IMR-90 (cell line): ENCODE results near the gene TRIM47. TPM values are rescaled to one million over a fixed set of nuclear protein-coding genes. Genes with fewer than 3 reads are reported as not detected.

Experiments used
- ATAC-seq: fragments of 200-7000 bp; cut with Tn5 transposase; 2 replicates; pipeline ENCODE4 v1.9.1; 2020; ENCODE audit warnings: low read depth, mild to moderate bottlenecking, moderate library complexity
- BruUV-seq: library from RNA; stranded (reverse); fragments of 400-500 nt; replicated peaks from 2 replicates; lab custom pipeline; 2021; lab: Mats Ljungman, UMichigan
- CTCF ChIA-PET: fragments of 300-600 bp; formaldehyde crosslinking; extraction: SDS; loops from one replicate; lab custom pipeline; 2021; ENCODE audit warnings: antibody characterized with exemption; lab: Yijun Ruan, JAX
- POLR2A ChIA-PET: fragments of 300-600 bp; sonication (Branson Sonifier 250); formaldehyde crosslinking; loops from one replicate; lab custom pipeline; 2022; ENCODE audit warnings: antibody characterized with exemption; ENCODE audit not compliant: unreplicated experiment; lab: Charles Lee
- DNase-seq: peaks from one replicate; pipeline ENCODE4 v3.0.0; 2013
- H2AFZ ChIP-seq: replicated peaks from 2 replicates; pipeline ENCODE3; 2013; ENCODE audit warnings: low read length, mild to moderate bottlenecking; ENCODE audit not compliant: poor library complexity
- H2AK5ac ChIP-seq: 2 replicates; pipeline ENCODE4 v1.6.1; 2013; ENCODE audit warnings: low read depth, low read length, inconsistent platforms
- H2AK9ac ChIP-seq: replicated peaks from 2 replicates; pipeline ENCODE3; 2013; ENCODE audit warnings: mild to moderate bottlenecking, low read depth, low read length, moderate library complexity; ENCODE audit not compliant: poor library complexity
- H2BK120ac ChIP-seq: 2 replicates; pipeline ENCODE4 v1.6.1; 2013; ENCODE audit warnings: low read depth, low read length, inconsistent platforms
- H2BK15ac ChIP-seq: 3 replicates; pipeline ENCODE4 v1.6.1; 2013; ENCODE audit warnings: low read depth, low read length, inconsistent platforms
- H2BK20ac ChIP-seq: 2 replicates; pipeline ENCODE4 v1.6.1; 2013; ENCODE audit warnings: low read depth, mild to moderate bottlenecking, inconsistent platforms, low read length, moderate library complexity
- H2BK5ac ChIP-seq: 2 replicates; pipeline ENCODE4 v1.6.1; 2013; ENCODE audit warnings: mild to moderate bottlenecking, low read depth, low read length, inconsistent platforms; ENCODE audit not compliant: poor library complexity, severe bottlenecking
- H3K14ac ChIP-seq: replicated peaks from 2 replicates; pipeline ENCODE4 v1.6.1; 2013; ENCODE audit warnings: low read depth, low read length, inconsistent platforms
- H3K18ac ChIP-seq: 2 replicates; pipeline ENCODE4 v1.6.1; 2013; ENCODE audit warnings: low read depth, low read length, control low read depth
- H3K23ac ChIP-seq: 2 replicates; pipeline ENCODE4 v1.6.1; 2013; ENCODE audit warnings: low read depth, low read length, inconsistent platforms
- H3K27ac ChIP-seq: 2 replicates; pipeline ENCODE4 v1.5.1; 2013; ENCODE audit warnings: mild to moderate bottlenecking, control low read depth, low read length; ENCODE audit not compliant: insufficient read depth
- H3K27me3 ChIP-seq: 2 replicates; pipeline ENCODE4 v1.6.1; 2013; ENCODE audit warnings: low read length; ENCODE audit not compliant: control insufficient read depth, insufficient read depth
- H3K36me3 ChIP-seq: 2 replicates; pipeline ENCODE4 v1.6.1; 2013; ENCODE audit warnings: low read length, mixed read lengths; ENCODE audit not compliant: control insufficient read depth, insufficient read depth
- H3K4ac ChIP-seq: 2 replicates; pipeline ENCODE4 v1.6.1; 2013; ENCODE audit warnings: low read depth, low read length, inconsistent platforms
- H3K4me1 ChIP-seq: 2 replicates; pipeline ENCODE4 v1.6.1; 2013; ENCODE audit warnings: low read length, mixed read lengths; ENCODE audit not compliant: control insufficient read depth, insufficient read depth
- H3K4me2 ChIP-seq: 2 replicates; pipeline ENCODE4 v1.6.1; 2013; ENCODE audit warnings: low read depth, mild to moderate bottlenecking, control low read depth, low read length, moderate library complexity
- H3K4me3 ChIP-seq: 2 replicates; pipeline ENCODE4 v1.5.1; 2013; ENCODE audit warnings: low read depth, mild to moderate bottlenecking, control low read depth, low read length, moderate library complexity; ENCODE audit not compliant: insufficient read depth
- H3K56ac ChIP-seq: 2 replicates; pipeline ENCODE4 v1.6.1; 2013; ENCODE audit warnings: low read length, inconsistent platforms; ENCODE audit not compliant: insufficient read depth; ENCODE audit errors: extremely low read depth
- H3K79me1 ChIP-seq, 2 experiments: 2 replicates each; pipeline ENCODE4 v1.6.1; 2013; ENCODE audit warnings: low read length in 2 of 2, inconsistent platforms in 1 of 2, low read depth in 1 of 2
- H3K9ac ChIP-seq: 2 replicates; pipeline ENCODE4 v1.6.1; 2013; ENCODE audit warnings: low read depth, low read length, control low read depth
- H3K9me1 ChIP-seq: 2 replicates; pipeline ENCODE4 v1.6.1; 2013; ENCODE audit warnings: low read length, inconsistent platforms; ENCODE audit not compliant: insufficient read depth
- H3K9me3 ChIP-seq: 2 replicates; pipeline ENCODE4 v1.6.1; 2013; ENCODE audit warnings: low read length; ENCODE audit not compliant: control insufficient read depth, insufficient read depth
- H4K20me1 ChIP-seq: 2 replicates; pipeline ENCODE4 v1.6.1; 2013; ENCODE audit warnings: low read length, inconsistent platforms; ENCODE audit not compliant: insufficient read depth
- H4K5ac ChIP-seq: 2 replicates; pipeline ENCODE4 v1.6.1; 2013; ENCODE audit warnings: mild to moderate bottlenecking, low read depth, low read length, control low read depth
- H4K8ac ChIP-seq, 2 experiments: 2 replicates each; pipeline ENCODE4 v1.6.1; 2013; ENCODE audit warnings: low read depth in 2 of 2, low read length in 2 of 2, control low read depth in 1 of 2, inconsistent platforms in 1 of 2
- H4K91ac ChIP-seq: 2 replicates; pipeline ENCODE4 v1.6.1; 2013; ENCODE audit warnings: low read depth, low read length, inconsistent platforms; ENCODE audit not compliant: insufficient read depth
- BHLHE40 ChIP-seq: fragments of 150-350 bp; IDR thresholded peaks from 2 replicates; pipeline ENCODE4 v1.6.1; 2016; ENCODE audit warnings: mild to moderate bottlenecking, low read depth, low read length
- CEBPB ChIP-seq: IDR thresholded peaks from 2 replicates; pipeline ENCODE4 v1.6.1; 2012; ENCODE audit warnings: low read depth, low read length, improper control_type of control experiment
- CHD1 ChIP-seq: IDR thresholded peaks from 2 replicates; pipeline ENCODE4 v1.6.1; 2012; ENCODE audit warnings: low read depth, low read length, improper control_type of control experiment
- FOS ChIP-seq: fragments of 150-350 bp; IDR thresholded peaks from 2 replicates; pipeline ENCODE4 v1.6.1; 2016; ENCODE audit warnings: low read depth, low read length
- MAZ ChIP-seq: IDR thresholded peaks from 2 replicates; pipeline ENCODE4 v1.6.1; 2012; ENCODE audit warnings: low read depth, mild to moderate bottlenecking, low read length, improper control_type of control experiment, moderate library complexity, borderline replicate concordance
- MXI1 ChIP-seq: IDR thresholded peaks from 2 replicates; pipeline ENCODE4 v1.6.1; 2012; ENCODE audit warnings: low read depth, mild to moderate bottlenecking, low read length, moderate library complexity, borderline replicate concordance
- NFE2L2 ChIP-seq: fragments of 150-350 bp; IDR thresholded peaks from 2 replicates; pipeline ENCODE4 v1.6.1; 2016; ENCODE audit warnings: low read depth, mild to moderate bottlenecking, low read length
- POLR2A ChIP-seq: IDR thresholded peaks from 2 replicates; pipeline ENCODE4 v1.6.1; 2012; ENCODE audit warnings: mild to moderate bottlenecking, low read depth, low read length
- RAD21 ChIP-seq: IDR thresholded peaks from 2 replicates; pipeline ENCODE4 v1.6.1; 2012; ENCODE audit warnings: low read length, improper control_type of control experiment
- RCOR1 ChIP-seq: IDR thresholded peaks from 2 replicates; pipeline ENCODE4 v1.6.1; 2012; ENCODE audit warnings: mild to moderate bottlenecking, low read length, improper control_type of control experiment; ENCODE audit not compliant: insufficient replicate concordance
- RFX5 ChIP-seq: IDR thresholded peaks from 2 replicates; pipeline ENCODE4 v1.8.0; 2012; ENCODE audit warnings: low read depth, mild to moderate bottlenecking, low read length, moderate library complexity
- SMC3 ChIP-seq: fragments of 150-350 bp; IDR thresholded peaks from 2 replicates; pipeline ENCODE4 v1.6.1; 2016; ENCODE audit warnings: low read depth, mild to moderate bottlenecking, antibody characterized with exemption, low read length, moderate library complexity
- WGBS, 2 experiments: methylation state at CpG; one replicate each; pipeline versions ENCODE4 v1.1.5 to v1.1.7; 2013; ENCODE audit warnings: missing lambda C conversion rate in 2 of 2; ENCODE audit not compliant: insufficient read length in 1 of 2; ENCODE audit errors: extremely low coverage in 2 of 2; 5-methylcytosine and 5-hydroxymethylcytosine counted together
- dilution Hi-C: fragments of 300-500 bp; cut with HindIII; formaldehyde crosslinking; loops from one replicate; pipeline ENCODE4 v1.14.3; 2018; ENCODE audit warnings: low sequenced_read_pairs; ENCODE audit not compliant: unreplicated experiment
- in situ Hi-C: fragments of 300-500 bp; cut with MboI; formaldehyde crosslinking; loops from 3 replicates; pipeline ENCODE4 v1.14.3; 2019; ENCODE audit warnings: low sequenced_read_pairs, inconsistent platforms, mixed read lengths
- intact Hi-C: fragments of 100-400 bp; cut with micrococcal nuclease; formaldehyde crosslinking; loops from 2 replicates; pipeline ENCODE4 v1.10.0; 2022
- polyA plus RNA-seq, 3 experiments: library from polyadenylated mRNA; depleted of rRNA; stranded (reverse); fragments of >200 nt; gene quantifications; 2 replicates each; pipeline ENCODE4 v1.2.3, GENCODE V29; 2012; ENCODE audit warnings: low replicate concordance in 1 of 3
- total RNA-seq: library from RNA; depleted of rRNA; stranded (reverse); fragments of >200 nt; gene quantifications from 2 replicates; pipeline ENCODE4 v1.2.3, GENCODE V29; 2012
- TF ChIP-seq, protein P1 (sequence below): fragments of 150-350 bp; IDR thresholded peaks from 2 replicates; pipeline ENCODE4 v1.6.1; 2016; ENCODE audit warnings: low read depth, mild to moderate bottlenecking, low read length, moderate library complexity, borderline replicate concordance
- TF ChIP-seq, protein P2 (sequence below): fragments of 150-350 bp; IDR thresholded peaks from 2 replicates; pipeline ENCODE4 v1.6.1; 2017; ENCODE audit warnings: mild to moderate bottlenecking, antibody characterized with exemption, low read length, low read depth
- TF ChIP-seq, protein P3 (sequence below): conservative IDR thresholded peaks from 2 replicates; pipeline ENCODE4 v1.5.1; 2012; ENCODE audit warnings: mild to moderate bottlenecking, low read depth, low read length, improper control_type of control experiment

TRIM47 gene
- total and polyA plus RNA-seq, 2 of the 4 experiments (the other 2 are of a cell fraction): 1.4 to 7.5 TPM

DNA sequence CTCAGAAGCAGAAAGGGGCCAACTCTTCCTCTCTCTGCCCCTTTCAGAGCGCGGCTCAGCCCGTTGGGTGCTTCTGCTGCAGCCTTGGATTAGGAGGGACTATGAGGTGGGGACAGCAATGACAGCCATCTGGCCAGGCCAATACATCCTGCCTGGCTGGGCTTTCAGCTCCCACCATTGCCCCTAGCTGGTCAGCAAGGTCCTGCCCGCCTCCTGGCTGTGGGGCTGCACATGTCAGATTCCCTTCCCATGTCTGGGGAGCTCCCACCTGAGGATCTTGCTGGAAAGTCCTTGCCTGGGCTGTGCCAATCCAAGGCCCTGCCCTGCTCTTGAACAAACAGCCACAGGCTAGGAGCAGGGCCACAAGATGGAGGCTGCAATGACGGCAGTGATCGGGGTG is 10.1 kb upstream of the TRIM47 start:
- POLR2A ChIA-PET: no interaction called here
- CTCF ChIA-PET: interaction anchor here (1.0 kb wide), 1 partner anchor 11 kb away, joined by 4 read pairs; no protein-coding TSS in a partner anchor
- Histone ChIP-seq H3K4me1 (no peaks in the 10 kb centered on the region), H3K56ac (no peak overlapping the region), H2AFZ (no peak overlapping the region), H2AK5ac (no peak overlapping the region), H3K27me3 (no peaks in the 10 kb centered on the region), H3K14ac (no peak overlapping the region), H2BK20ac (no peak overlapping the region), H3K9ac (no peak overlapping the region), H4K8ac (no peak overlapping the region), H3K4ac (no peak overlapping the region), H3K36me3 (peaks cover 19% of the 10 kb centered on the region), H3K27ac (no peak overlapping the region), H3K4me3 (no peak overlapping the region), H3K23ac (no peak overlapping the region), H3K79me1 (peaks cover 0 to 12% of the 10 kb centered on the region in 2 experiments; a peak in 2 of 4 replicates), H4K5ac (no peak overlapping the region), H3K9me3 (no peaks in the 10 kb centered on the region), H3K9me1 (0 out of 2 replicates have a peak, but pooled peaks cover 3% of the 10 kb centered on the region), H3K18ac (no peak overlapping the region), H3K4me2 (no peak overlapping the region), H2BK5ac (no peak overlapping the region), H4K91ac (no peak overlapping the region), H4K20me1 (peaks cover 4% of the 10 kb centered on the region; the same call in 1 of the 2 replicates), H2BK120ac (no peak overlapping the region), H2BK15ac (no peak overlapping the region), H2AK9ac (no peak overlapping the region)
- in situ Hi-C loops: no loop called here
- dilution Hi-C loops: no loop called here
- no TSS peak for BruUV-seq
- intact Hi-C loops: no loop called here
- no peak for DNase-seq
- WGBS, 2 experiments: no CpG with 5 or more reads among the region's 6 CpGs
- TF ChIP-seq NFE2L2: no peak
- TF ChIP-seq SMC3: no peak
- no peak for TF ChIP-seq POLR2A
- TF ChIP-seq FOS: no peak
- TF ChIP-seq, protein P1, sequence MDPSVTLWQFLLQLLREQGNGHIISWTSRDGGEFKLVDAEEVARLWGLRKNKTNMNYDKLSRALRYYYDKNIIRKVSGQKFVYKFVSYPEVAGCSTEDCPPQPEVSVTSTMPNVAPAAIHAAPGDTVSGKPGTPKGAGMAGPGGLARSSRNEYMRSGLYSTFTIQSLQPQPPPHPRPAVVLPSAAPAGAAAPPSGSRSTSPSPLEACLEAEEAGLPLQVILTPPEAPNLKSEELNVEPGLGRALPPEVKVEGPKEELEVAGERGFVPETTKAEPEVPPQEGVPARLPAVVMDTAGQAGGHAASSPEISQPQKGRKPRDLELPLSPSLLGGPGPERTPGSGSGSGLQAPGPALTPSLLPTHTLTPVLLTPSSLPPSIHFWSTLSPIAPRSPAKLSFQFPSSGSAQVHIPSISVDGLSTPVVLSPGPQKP: no peak
- TF ChIP-seq RCOR1: no peak
- TF ChIP-seq MXI1: no peak
- TF ChIP-seq BHLHE40: no peak
- no peak for TF ChIP-seq CEBPB
- TF ChIP-seq, protein P2, sequence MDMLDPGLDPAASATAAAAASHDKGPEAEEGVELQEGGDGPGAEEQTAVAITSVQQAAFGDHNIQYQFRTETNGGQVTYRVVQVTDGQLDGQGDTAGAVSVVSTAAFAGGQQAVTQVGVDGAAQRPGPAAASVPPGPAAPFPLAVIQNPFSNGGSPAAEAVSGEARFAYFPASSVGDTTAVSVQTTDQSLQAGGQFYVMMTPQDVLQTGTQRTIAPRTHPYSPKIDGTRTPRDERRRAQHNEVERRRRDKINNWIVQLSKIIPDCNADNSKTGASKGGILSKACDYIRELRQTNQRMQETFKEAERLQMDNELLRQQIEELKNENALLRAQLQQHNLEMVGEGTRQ: no peak
- no peak for TF ChIP-seq RFX5
- no peak for TF ChIP-seq MAZ
- TF ChIP-seq, protein P3, sequence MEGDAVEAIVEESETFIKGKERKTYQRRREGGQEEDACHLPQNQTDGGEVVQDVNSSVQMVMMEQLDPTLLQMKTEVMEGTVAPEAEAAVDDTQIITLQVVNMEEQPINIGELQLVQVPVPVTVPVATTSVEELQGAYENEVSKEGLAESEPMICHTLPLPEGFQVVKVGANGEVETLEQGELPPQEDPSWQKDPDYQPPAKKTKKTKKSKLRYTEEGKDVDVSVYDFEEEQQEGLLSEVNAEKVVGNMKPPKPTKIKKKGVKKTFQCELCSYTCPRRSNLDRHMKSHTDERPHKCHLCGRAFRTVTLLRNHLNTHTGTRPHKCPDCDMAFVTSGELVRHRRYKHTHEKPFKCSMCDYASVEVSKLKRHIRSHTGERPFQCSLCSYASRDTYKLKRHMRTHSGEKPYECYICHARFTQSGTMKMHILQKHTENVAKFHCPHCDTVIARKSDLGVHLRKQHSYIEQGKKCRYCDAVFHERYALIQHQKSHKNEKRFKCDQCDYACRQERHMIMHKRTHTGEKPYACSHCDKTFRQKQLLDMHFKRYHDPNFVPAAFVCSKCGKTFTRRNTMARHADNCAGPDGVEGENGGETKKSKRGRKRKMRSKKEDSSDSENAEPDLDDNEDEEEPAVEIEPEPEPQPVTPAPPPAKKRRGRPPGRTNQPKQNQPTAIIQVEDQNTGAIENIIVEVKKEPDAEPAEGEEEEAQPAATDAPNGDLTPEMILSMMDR: no peak
- no peak for TF ChIP-seq RAD21
- TF ChIP-seq CHD1: no peak
- ATAC-seq: no peak
